Activated CD4-positive, alpha-beta T cell treated with anti-CD3 and anti-CD28 coated beads for 48 hours (primary cell): Measurements from ENCODE around the gene CPED1.
"Not testable (repeated sequence)": the region's sequence is repeated elsewhere in the genome, so short reads cannot be mapped to it uniquely, and the experiment has no call there.

ENCODE experiments used
- DNase-seq: peaks from one replicate; pipeline ENCODE4 v3.0.0-alpha.2; 2020

The CPED1 gene

DNA sequence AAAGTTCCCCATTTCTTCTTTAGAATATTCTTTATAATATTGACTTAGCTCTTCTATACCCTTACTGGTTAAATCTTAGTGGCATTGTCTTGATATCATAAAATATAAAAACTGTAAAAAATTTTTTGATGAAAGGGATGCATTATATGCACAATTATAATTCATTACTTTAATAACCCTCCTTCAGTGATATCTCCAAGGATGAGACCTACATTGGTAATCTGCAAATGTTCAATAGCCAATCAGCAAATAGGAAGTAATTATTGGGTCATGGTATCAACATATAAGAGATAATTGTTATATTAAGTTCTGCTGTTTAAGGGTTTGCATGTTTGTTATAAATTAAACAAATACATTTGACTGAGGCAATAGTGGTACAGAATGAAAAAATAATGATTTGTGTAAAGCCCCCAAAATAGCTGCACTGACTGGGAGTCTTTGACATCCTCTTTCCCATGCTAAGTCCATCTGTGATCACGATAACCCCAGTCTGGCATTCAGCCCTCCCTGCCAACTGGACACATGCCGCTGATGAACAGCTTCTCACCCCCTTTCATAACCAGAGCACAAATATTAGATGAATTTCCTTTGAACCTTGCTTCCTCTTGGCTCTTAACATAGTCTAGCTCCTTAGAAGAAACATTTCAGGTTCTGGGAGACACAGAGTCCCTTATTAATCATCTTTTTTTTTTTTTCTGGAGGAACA, 169.5 kb downstream of the CPED1 start:
- DNase-seq: no peak

DNA sequence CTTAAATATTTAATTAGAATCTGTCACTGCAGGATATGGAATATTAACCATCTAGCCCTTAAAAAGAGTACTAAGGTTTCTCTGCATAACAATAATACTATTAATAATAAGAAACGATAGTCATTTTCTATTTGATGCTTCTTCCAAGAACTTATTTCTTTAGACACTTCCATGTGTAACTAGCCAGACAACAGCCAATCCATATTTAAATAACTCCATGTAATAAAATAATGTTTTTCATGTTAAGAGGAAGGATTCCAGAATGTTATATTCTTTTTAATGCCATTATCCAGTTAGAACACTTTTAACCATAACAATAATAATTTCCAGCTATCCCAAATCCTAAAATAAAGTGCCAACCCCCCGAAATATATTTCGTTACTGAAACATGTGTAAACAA, 170.2 kb downstream of the CPED1 start:
- DNase-seq: no peak

DNA sequence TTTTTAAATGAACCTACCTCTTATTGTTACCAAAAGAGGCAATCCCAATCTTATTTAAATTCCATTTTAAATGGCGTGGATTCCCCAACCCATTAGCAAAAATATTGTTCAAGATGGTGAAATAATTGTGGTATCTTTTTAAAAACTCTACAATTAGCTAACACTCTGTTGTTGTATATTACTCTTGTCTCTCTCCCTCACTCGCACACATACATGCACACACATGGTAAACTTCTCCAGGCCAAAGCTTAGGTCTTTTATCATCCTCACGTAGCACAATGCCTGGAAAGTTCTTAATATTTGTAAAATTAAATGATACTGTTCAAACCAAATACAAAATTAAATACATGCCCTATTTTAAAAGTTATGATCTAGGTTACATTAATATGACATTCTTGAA, 171.0 kb downstream of the CPED1 start:
- no peak for DNase-seq

DNA sequence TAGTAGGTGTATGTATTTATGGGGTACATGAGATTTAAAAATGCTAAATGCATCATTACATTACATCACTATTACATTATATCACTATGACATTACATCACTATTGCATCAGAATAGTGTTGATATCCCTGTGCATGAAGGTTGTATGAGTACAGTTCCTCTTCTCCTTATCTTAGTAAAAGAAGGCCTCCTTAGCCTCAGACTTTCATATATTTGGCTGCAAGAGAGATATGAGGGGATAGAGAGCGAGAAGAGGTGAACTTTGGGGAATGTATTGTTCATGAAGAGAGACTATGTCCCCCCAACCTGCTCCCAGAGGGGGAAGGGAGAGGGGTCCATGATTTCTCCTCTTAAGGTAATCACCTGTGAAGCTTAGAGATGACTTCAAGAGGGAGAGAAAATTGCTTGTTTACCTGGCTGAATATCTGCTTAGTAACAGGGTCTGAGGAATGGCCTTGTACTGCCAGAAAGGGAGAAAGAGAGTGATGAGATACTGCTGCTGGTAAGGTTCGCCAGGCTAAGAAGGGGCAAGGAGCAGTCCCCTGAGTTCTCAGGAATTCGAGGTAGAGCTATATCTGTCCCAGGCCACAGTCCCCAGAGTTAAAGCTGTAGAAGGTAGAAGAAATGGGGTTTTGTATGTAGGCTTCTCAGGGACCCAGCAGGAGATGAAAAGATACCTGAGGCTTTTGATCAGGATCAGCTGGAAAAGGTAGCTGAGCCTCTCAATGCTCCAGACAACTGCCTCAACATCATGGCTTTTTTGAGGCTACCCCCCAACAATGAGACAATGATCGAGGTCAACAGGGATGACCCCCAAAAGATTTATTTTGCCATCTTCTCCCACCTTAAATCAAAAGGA, 171.9 kb downstream of the CPED1 start:
- DNase-seq: no peak

DNA sequence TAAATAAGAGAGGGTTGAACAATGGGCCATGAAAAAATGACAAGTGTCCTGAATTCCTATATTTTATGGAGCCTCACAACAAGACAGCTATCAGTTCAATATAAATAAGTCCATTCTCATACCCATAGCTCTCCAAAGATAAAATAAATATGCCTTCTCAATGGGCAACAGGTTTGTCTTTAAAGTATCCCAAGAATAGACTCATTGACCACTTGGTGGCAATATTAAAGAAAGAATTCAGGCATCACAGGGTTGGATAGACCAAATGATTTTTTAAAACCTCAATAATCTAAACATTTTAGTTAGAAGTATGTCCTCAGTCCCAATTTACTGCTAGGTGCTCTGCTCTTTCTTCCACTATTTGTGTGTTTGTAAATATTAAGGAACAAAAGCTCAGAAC, 175.2 kb downstream of the CPED1 start:
- no peak for DNase-seq

DNA sequence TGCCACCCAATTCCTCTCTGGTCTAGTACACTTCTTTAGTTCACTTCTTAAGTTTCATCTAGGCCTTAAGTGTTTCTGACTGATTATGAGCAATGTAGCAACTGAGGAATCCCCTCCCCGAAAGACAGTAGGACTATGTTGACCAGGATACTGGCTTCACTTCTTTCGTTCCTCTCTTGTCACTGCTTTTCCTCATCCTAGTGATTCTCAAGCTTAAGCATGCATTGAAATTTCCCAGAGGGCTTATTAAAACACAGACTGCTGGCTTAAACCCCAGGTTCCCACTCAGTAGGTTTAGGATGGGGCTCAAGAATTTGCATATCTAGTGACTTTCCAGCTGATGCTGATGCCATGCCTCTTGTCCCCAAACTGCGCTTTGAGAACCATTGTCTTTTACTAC, 175.7 kb downstream of the CPED1 start:
- DNase-seq: no peak

DNA sequence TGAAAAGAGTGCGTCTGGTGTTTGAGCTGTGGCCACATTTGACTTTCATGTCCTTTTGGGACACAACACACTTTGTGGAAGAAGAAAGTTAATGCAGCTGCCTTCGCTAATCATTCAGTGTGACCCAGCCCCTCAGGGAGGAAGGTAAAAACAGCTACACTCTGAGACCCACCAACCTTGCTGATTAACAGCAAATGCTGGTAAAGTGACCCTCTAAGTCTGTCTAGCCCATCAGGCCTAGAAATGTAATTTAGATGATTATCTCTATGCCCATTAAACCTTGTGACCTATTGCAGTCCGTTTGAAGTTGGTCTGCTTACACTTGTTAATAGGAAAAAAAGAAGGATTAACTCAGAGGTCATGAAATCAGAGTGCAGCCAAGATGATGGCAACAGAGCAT, 178.4 kb downstream of the CPED1 start:
- DNase-seq: no peak

DNA sequence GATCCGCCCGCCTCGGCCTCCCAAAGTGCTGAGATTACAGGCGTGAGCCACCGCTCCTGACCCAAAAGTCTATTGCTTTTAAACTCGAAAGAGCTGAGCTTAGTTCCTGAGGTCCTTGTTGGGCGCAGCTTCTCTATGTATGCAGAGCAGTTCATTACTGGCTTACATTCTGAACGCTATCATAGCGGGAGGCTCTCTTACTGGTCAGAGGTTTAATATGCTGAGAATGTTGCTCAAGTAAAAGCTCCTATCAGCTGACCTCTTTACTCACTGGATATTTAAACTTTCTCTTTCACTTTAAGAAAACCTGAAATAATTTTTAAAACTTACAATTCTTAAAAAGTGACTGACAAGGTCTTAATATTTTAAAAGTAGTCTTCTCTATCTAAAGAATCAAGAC, 179.5 kb downstream of the CPED1 start:
- DNase-seq: no peak

DNA sequence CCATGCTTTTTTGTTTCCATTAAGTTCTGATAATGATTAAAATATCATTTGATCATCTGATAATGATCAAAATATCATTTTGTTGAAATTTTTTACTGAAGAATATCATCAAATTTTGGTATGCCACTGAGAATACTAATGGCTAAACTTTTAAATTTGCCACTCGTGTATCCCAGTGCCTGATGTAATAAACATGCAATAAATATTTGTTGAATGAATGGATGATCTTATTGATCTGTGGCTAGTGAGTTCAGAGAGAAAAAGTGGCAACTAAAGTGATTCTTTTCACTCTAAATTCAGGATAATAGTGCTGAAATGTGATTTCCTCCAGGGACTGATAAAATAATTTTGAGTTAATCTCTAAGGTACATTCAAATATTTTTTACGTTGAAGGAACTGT, 181.0 kb downstream of the CPED1 start:
- no peak for DNase-seq

DNA sequence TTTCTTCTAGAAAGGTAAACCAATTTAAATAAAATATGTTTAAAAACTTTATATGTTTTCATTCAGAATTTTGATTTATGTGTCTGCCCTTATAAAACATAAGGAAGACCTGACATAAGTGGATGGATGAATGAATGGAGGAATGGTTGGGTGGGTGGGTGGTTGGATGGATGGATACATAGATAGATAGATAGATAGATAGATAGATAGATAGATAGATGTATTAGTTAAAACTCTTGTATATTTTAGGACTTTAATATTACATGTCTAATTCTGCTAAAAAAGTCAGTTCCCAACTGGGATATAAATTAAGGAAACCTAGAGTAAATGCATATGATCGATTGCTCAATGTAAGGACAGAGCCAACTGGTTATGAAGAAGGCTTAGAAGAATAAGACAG, 184.0 kb downstream of the CPED1 start:
- no peak for DNase-seq

DNA sequence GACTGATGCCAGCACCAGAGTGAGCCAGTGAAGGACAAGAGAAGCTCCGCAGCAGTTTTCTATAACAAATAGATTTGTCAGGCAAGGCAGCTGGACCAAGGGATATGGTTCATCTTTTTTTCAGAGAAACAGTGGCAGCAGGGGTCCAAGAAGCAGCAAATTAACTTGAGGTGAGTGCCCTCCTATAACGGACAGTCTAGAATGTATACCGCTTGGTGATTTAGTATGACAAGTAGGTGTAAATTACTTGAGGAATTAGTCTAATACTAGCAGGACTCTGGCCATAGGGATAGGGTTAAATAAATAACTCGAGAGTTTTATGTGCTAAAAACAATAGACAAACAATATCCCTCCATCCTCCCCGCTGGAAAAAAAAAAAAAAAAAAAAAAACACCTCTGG, 187.3 kb downstream of the CPED1 start:
- DNase-seq: no peak

DNA sequence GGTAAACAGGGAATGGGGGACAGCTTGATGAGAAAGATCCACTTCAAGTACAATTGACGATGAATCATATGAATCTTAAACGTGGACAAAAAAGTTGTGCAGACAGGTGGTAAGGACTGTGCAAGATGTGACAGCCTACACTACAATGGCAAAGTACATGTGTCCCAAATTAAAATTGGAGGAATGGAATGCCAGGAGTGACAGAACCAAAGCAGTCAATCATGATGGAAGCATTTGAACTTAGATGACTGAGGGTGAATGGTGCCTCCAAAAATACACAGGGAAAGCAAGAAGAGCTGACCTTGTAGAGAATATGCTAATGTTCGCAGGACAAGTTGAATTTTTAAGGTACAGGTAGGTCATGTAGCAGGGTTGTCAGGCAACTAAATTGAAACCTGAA, 189.9 kb downstream of the CPED1 start:
- no peak for DNase-seq

DNA sequence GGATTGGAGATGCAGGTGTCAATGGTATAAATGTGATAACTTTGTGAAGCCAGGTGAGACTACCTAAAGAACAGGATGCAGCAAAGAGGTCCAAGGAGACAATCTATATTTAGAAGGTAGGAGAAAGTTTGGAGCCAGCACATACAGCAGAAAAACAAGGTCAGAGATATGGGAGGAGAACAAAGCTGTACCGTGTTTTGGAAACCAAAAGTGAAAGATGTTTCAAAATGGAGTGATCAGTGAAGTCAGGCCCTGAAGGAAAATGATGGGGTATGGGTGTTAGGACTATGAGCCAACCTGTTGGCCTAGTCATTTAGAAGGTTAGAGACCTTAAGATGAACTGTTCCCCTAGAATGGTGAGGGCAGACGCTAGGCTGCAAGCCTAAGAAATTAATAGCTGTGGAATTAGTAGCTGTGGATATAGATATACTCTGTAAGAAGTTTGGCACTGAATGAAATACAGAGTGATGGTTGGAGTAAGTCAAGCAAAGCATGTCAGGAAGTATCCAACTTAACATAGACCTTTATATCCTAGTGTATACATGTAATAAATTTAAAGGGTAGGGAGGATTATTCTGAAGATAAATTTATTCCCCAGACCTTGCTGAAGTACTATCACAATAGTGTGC, 190.5 kb downstream of the CPED1 start:
- DNase-seq: no peak

DNA sequence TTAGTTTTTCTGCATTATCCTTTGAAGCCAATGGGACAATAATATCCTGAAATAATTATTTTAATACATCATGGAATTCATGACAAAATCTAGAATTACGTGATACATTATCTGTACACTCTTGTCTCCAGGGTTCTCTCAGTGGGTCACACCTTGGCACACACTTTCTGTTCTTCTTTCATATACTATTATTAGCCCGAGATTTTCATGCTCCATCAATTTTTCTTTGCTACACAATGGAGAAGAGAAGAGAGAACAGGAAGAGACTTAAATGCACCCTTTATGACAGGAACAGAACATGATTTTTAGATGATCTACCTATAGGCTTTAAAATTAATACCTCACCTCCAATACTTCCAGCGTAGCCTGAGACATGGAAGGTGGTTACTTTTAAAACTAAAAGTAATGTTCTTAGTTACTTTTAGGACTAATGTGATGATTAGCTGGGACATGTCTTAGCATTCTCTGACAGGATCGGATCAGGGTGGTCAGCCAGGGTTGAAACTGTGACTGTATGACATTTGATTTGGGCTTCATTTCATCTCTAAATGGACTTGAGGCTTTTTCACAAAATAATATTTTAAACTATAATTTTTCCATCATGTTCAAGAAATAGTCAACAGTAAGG, 192.0 kb downstream of the CPED1 start:
- DNase-seq: no peak

DNA sequence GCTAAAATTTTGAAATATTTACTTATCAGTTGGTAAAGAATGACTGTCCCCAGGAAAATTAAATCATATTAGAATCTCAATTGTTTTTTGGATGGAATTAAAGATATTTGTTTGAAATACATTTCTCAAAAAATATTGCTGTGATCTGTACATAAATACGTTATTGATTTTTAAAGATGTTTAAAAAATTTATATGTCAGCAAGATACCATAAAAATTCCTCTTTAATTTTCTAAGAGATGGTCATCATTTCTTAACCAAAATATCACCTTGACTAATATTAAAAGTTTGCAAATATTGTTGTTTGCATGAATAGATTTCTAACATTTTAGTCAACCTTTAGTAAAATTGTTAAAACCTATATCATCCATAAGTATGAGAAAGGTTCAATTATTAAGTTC, 192.8 kb downstream of the CPED1 start:
- no peak for DNase-seq

DNA sequence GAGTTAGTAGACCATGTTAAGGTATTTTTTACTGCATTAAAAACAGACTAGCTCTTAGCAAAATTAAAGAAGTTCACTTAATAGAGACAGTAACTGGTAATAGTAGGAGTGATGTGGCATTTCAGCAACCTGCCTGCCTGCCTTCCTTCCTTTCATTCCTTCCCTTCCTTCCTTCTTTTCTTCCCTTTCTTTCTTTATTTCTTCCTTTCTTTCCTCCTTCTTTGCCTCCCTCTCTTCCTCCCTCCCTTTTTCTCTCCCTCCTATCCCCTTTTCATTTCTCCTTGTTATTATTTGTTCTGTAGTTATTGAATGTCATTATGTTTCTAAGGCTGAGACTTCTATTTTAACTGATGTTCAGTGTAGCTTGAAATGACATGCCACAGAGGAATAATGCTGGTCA, 193.8 kb downstream of the CPED1 start:
- DNase-seq: no peak

DNA sequence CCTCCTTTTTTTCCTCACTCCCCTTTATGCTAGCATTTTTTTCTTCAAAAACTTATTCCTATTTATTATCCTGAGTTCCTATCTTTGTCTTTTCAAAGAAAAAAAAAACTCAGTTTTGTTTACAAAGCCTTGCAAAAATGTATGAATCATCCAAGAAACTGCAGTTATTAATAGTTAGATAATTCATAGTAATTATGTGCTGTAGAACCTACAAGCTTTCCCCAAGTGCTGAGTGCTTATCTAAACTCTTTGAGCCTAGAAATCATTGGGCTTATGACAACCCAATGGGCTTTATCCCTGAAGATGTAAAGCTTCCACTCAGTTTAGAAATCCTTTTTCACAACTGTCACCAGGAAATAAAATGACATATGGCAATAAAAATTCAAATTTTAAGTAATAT, 194.4 kb downstream of the CPED1 start:
- DNase-seq: no peak

DNA sequence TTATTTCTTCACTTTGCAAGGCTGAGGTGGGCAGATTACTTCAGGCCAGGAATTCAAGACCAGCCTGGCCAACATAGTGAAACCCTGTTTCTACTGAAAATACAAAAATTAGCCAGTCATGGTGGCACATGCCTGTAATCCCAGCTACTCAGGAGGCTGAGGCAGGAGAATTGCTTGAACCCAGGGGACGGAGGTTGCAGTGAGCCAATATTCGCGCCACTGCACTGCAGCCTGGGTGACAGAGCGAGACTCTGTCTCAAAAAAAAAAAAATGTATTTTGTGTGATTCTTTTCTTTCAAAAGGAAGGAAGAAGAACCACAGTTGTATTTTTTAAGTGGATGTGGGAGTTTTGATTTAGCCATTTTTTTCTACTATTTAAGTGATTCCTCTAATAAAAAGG, 195.4 kb downstream of the CPED1 start:
- DNase-seq: not testable (repeated sequence)

DNA sequence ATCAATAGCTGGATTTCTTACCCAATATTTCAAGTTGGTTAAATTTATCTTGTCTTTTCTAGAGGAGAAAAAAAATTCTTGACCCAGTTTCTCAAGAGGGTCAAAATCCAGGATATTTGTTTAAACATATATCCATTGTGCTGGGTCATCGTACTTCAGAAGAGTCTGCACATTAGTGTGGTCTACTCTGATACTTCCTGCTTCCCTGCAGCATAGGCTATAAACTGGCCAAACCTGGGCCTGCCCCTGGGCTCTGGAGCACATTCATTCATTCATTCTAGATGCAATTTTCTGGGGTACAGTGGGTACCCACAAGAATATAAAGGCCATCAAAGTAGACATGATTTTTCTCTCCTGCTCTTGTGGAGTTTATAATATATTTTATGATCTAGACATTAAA, 198.2 kb downstream of the CPED1 start:
- DNase-seq: no peak

DNA sequence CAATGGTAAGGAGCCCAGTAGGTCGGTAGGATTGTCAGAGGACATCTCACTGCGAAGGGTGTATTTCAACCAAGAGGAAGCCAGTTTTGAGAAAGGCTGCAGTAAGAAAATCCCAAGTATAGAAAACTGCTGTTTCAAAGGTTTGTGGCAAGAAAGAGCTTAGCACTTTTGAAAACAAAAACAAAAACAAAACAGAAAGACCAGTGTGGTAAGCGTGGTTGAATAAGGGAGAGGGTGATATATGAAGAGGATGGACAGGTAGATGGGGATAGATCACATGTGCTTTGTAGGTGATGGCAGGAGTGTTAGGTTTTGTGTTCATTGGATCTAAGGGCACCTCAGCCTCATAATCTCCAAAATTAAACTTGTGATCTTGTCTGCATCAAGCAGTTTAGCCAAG, 198.7 kb downstream of the CPED1 start:
- no peak for DNase-seq

DNA sequence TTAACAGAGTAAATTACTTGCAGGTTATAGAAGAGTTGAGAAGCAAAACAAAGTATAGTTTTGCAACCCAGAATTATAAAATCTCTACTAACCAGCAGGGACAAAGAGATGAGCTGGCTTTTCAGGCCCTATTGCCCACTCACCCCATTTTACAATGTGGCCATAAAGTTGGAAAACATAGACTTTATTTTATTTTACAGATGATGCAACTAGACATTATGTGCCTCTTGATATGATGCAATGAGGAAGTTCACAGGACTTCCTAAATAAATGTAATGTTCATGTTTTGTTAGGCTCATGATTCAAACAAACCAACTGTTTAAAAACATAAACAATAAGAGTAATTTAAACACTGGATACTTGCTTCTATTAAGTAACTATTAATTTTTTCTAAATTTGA, 199.2 kb downstream of the CPED1 start:
- no peak for DNase-seq

DNA sequence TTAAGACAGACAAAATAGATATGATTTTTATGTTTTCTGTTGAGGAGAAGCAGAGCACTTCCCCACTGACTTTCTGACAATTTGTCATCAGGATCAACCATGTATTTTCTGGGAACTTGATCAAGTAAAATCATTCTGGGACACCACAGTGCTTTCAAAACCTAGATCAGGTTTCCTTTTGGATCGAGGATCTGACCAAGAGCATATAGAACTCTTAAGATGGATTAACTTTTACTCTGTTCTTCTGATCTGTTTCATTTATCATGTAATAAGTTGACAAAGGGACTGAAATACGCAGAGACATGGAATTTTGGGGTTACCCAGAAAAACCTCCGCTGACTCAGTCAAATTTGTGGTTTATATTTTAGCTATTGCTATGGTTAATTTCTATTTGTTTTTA, 204.3 kb downstream of the CPED1 start:
- DNase-seq: no peak

DNA sequence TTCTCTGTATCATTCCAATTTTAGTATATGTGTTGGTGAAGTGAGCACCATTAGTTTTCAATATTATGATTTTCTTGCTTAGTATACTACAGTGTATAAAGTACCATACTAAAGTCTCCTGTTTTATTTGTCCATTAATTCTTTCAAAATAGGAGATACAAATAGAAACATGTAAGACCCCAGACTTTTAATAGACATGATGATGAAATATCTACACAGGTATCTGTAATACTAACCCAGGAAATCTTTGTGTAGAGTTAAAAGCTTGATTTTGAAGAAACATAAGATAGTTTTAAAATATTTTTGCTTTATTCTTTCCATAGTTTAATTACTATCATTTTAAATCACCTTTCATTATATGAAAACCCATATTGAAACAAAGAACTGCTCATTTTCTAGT, 206.5 kb downstream of the CPED1 start:
- no peak for DNase-seq

DNA sequence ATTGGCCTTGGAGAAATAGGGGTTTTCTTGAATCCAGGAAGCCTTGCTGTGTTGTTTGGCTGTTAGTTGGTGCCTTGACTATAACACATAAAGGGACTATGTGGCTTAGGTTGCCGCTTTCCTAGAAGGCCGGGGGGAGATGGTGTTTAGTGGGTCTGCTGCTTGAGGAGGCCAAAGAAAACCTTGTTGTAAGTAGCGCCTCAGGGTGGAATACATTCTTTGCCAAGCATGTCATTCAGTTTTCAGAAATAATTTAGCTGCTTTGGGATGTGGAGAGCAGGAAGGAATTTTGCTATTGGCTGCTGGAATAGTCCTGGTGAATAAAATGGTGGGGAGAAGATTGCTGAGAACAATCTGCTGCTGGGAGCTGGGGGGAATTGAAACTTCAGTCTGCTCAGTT, 207.4 kb downstream of the CPED1 start:
- no peak for DNase-seq
